Mesendoderm (in vitro differentiated cells): ENCODE data around the gene RAPGEF3.

Experiments
- DNase-seq: peaks from one replicate; pipeline ENCODE4 v3.0.0; 2013
- H2AK5ac ChIP-seq: 2 replicates; pipeline ENCODE4 v1.6.1; 2013; ENCODE audit warnings: low read length, inconsistent platforms
- H2BK120ac ChIP-seq: 2 replicates; pipeline ENCODE4 v1.6.1; 2013; ENCODE audit warnings: low read depth, mild to moderate bottlenecking, low read length, moderate library complexity, mixed read lengths
- H2BK15ac ChIP-seq: replicated peaks from 2 replicates; pipeline ENCODE4 v1.6.1; 2013; ENCODE audit warnings: low read depth, mild to moderate bottlenecking, moderate library complexity
- H2BK5ac ChIP-seq: 2 replicates; pipeline ENCODE4 v1.6.1; 2013; ENCODE audit warnings: low read length, inconsistent platforms
- H3K18ac ChIP-seq: 2 replicates; pipeline ENCODE4 v1.6.1; 2013; ENCODE audit warnings: mild to moderate bottlenecking, low read length, mixed read lengths
- H3K23ac ChIP-seq: one replicate; pipeline ENCODE4 v1.6.1; 2013; ENCODE audit warnings: low read length
- H3K27ac ChIP-seq: 2 replicates; pipeline ENCODE4 v1.5.1; 2013; ENCODE audit warnings: low read depth, mild to moderate bottlenecking, inconsistent platforms, low read length, moderate library complexity
- H3K27me3 ChIP-seq: 2 replicates; pipeline ENCODE4 v1.6.1; 2013; ENCODE audit warnings: low read length, control low read depth, mild to moderate bottlenecking, inconsistent platforms; ENCODE audit not compliant: insufficient read depth, poor library complexity
- H3K36me3 ChIP-seq: 2 replicates; pipeline ENCODE4 v1.6.1; 2013; ENCODE audit warnings: low read length, inconsistent platforms; ENCODE audit not compliant: control insufficient read depth, insufficient read depth
- H3K4ac ChIP-seq: one replicate; pipeline ENCODE4 v1.6.1; 2013; ENCODE audit warnings: low read depth, mild to moderate bottlenecking, low read length, moderate library complexity
- H3K4me1 ChIP-seq: 2 replicates; pipeline ENCODE4 v1.6.1; 2013; ENCODE audit warnings: low read depth, low read length, inconsistent platforms; ENCODE audit not compliant: control insufficient read depth
- H3K4me2 ChIP-seq: 2 replicates; pipeline ENCODE4 v1.6.1; 2013; ENCODE audit warnings: low read length
- H3K4me3 ChIP-seq: 2 replicates; pipeline ENCODE4 v1.5.1; 2013; ENCODE audit warnings: mild to moderate bottlenecking, low read length
- H3K56ac ChIP-seq: one replicate; pipeline ENCODE4 v1.6.1; 2013; ENCODE audit warnings: low read length
- H3K79me1 ChIP-seq: 2 replicates; pipeline ENCODE4 v1.6.1; 2013; ENCODE audit warnings: low read length, inconsistent platforms
- H3K79me2 ChIP-seq: 2 replicates; pipeline ENCODE4 v1.6.1; 2013; ENCODE audit warnings: mild to moderate bottlenecking, low read length; ENCODE audit not compliant: control insufficient read depth, insufficient read depth
- H3K9ac ChIP-seq: 2 replicates; pipeline ENCODE4 v1.6.1; 2013; ENCODE audit warnings: low read length, inconsistent platforms
- H4K5ac ChIP-seq: one replicate; pipeline ENCODE4 v1.6.1; 2013; ENCODE audit warnings: low read length
- H4K8ac ChIP-seq: one replicate; pipeline ENCODE4 v1.6.1; 2013; ENCODE audit warnings: low read depth, mild to moderate bottlenecking, control low read depth, low read length, moderate library complexity
- WGBS: extraction: QIAGEN DNeasy Blood & Tissue Kit; methylation state at CpG from one replicate; pipeline ENCODE4 v1.1.7; 2013; ENCODE audit warnings: low lambda C conversion rate, missing lambda C conversion rate; ENCODE audit not compliant: insufficient coverage; ENCODE audit errors: extremely low coverage; 5-methylcytosine and 5-hydroxymethylcytosine counted together

Gene RAPGEF3

GRCh38 chr12:47754126-47754525 is 4.6 kb downstream of the RAPGEF3 start:
- Histone ChIP-seq H3K79me2 (peaks cover 8% of the 10 kb centered on the region), H3K79me1 (peaks cover 14% of the 10 kb centered on the region), H3K4me2 (no peak overlapping the region), H3K9ac (peak overlapping the region; percentile 11), H3K27me3 (no peaks in the 10 kb centered on the region), H2BK15ac (no peak overlapping the region), H3K56ac (peak overlapping the region; percentile 84), H2BK5ac (peak overlapping the region; percentile 98), H3K4me3 (no peak overlapping the region), H3K27ac (peak overlapping the region; percentile 66), H3K23ac (no peak overlapping the region), H4K8ac (no peak overlapping the region), H2BK120ac (peak overlapping the region; percentile 5), H4K5ac (no peak overlapping the region), H3K18ac (no peak overlapping the region), H3K4me1 (peaks cover 46% of the 10 kb centered on the region), H3K36me3 (no peaks in the 10 kb centered on the region), H3K4ac (no peak overlapping the region), H2AK5ac (peak overlapping the region; percentile 98)
- DNase-seq: no peak
- no CpG with 5 or more reads among the region's 4 CpGs for WGBS

DNA sequence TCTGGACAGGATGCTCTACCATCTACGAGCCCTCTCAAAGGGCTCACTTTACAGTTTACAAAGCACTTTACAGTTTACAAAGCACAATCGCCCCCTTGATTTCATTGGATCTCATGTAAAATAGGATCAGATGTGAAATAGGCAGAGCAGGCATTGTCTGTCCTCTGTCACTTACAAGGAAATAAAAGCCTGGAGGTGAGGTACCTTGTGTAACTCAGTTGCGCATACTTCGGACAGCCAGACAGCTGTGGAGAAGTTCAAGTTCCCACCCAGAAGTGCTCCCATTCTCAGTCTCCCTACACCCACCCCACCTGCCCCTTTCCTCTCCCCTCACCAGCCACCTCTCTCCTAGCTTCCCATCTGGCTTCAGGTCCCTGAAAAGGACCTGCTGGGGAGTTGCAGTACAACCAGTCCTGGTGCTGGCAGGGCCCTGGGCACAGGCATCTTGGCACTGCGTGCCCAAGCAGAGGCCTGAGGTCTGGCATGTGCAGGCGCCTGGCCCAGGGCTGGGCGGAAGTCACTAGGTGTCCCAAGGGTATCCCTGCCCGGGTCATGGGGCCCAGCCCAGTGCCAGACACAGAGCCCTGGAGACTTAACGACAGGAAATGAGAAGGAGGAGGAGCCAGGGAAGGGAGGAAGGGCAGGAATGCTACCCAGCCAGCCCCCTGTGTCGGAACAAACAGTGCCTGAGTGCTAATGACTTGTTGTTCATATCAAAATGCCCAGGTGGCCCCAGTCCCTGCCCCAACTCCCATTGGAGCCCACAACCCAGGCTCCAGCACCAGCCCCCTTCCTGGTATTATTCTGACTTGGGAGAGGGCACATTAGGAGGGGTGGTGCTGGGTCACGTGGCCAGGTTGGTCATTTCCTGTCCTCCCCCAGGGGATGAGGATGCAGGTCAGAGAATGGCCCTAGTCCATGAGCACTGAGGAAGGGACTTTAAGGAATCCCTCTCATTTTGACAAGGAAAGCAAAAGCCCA is 5.4 kb downstream of the RAPGEF3 start:
- peak overlapping the region; percentile 5 for H2BK120ac ChIP-seq
- H3K4me2 ChIP-seq: no peak overlapping the region
- no peaks in the 10 kb centered on the region for H3K27me3 ChIP-seq
- no peak overlapping the region for H2BK15ac ChIP-seq
- peak overlapping the region; percentile 60 for H3K4ac ChIP-seq
- H3K18ac ChIP-seq: peak overlapping the region; percentile 33
- no peak overlapping the region for H4K8ac ChIP-seq
- no CpG with 5 or more reads among the region's 11 CpGs for WGBS
- peak overlapping the region; percentile 67 for H3K27ac ChIP-seq
- H3K4me3 ChIP-seq: no peak overlapping the region
- H3K23ac ChIP-seq: peak overlapping the region; percentile 38
- peak overlapping the region; percentile 74 for H4K5ac ChIP-seq
- H3K79me2 ChIP-seq: peaks cover 8% of the 10 kb centered on the region
- peak; percentile 96 for DNase-seq
- peak overlapping the region; percentile 95 for H2AK5ac ChIP-seq
- H3K9ac ChIP-seq: peak overlapping the region; percentile 49
- peaks cover 46% of the 10 kb centered on the region for H3K4me1 ChIP-seq
- H3K36me3 ChIP-seq: no peaks in the 10 kb centered on the region
- H2BK5ac ChIP-seq: peak overlapping the region; percentile 93
- peaks cover 14% of the 10 kb centered on the region for H3K79me1 ChIP-seq
- peak overlapping the region; percentile 84 for H3K56ac ChIP-seq

- no peaks in the 10 kb centered on the region for H3K36me3 ChIP-seq
- H3K18ac ChIP-seq: no peak overlapping the region
- H3K27ac ChIP-seq: no peak overlapping the region
- H3K27me3 ChIP-seq: no peaks in the 10 kb centered on the region
- H4K5ac ChIP-seq: no peak overlapping the region
- peaks cover 7% of the 10 kb centered on the region for H3K79me2 ChIP-seq
- no peak overlapping the region for H3K4ac ChIP-seq
- H3K56ac ChIP-seq: peak overlapping the region; percentile 84
- H2BK5ac ChIP-seq: peak overlapping the region; percentile 93
- WGBS: no CpG with 5 or more reads among the region's 7 CpGs
- H2AK5ac ChIP-seq: peak overlapping the region; percentile 95
- no peak overlapping the region for H3K4me3 ChIP-seq
- no peak overlapping the region for H2BK120ac ChIP-seq
- no peak for DNase-seq
- peak overlapping the region; percentile 38 for H3K23ac ChIP-seq
- peaks cover 41% of the 10 kb centered on the region for H3K4me1 ChIP-seq
- H3K79me1 ChIP-seq: peaks cover 13% of the 10 kb centered on the region
- no peak overlapping the region for H3K4me2 ChIP-seq
- H3K9ac ChIP-seq: no peak overlapping the region
- H2BK15ac ChIP-seq: no peak overlapping the region
- no peak overlapping the region for H4K8ac ChIP-seq
Observed at GRCh38 chr12:47752552-47752951, 6.1 kb downstream of the RAPGEF3 start.

DNA sequence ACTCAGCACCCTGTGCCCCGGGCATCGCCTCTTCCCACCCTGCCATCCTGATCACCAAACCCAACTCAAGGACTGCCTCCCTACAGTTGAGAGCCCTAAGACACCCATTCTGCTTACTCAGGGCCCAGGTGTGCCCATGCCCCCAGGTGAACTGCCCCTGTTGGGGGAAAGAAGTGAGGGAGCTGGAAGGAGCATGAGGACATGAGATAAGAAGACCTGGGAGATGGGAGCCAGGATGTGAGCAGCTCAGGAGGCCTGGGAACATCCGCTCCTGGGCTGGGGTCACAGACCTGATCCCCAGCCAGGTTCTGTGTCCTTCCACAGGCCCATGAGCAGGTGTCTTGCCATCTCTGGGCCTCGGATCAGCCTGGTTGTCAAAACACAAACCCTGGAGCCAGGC is 6.6 kb downstream of the RAPGEF3 start:
- Histone ChIP-seq H2AK5ac (no peak overlapping the region), H3K4me1 (peaks cover 38% of the 10 kb centered on the region), H2BK120ac (no peak overlapping the region), H3K9ac (no peak overlapping the region), H4K8ac (no peak overlapping the region), H3K4me2 (no peak overlapping the region), H3K4ac (no peak overlapping the region), H3K79me1 (peaks cover 12% of the 10 kb centered on the region), H3K56ac (peak overlapping the region; percentile 47), H3K27me3 (no peaks in the 10 kb centered on the region), H3K18ac (no peak overlapping the region), H3K23ac (no peak overlapping the region), H2BK15ac (no peak overlapping the region), H3K4me3 (no peak overlapping the region), H3K36me3 (no peaks in the 10 kb centered on the region), H4K5ac (no peak overlapping the region), H3K79me2 (peaks cover 3% of the 10 kb centered on the region), H2BK5ac (peak overlapping the region; percentile 54), H3K27ac (no peak overlapping the region)
- no peak for DNase-seq
- no CpG with 5 or more reads among the region's 4 CpGs for WGBS

DNA sequence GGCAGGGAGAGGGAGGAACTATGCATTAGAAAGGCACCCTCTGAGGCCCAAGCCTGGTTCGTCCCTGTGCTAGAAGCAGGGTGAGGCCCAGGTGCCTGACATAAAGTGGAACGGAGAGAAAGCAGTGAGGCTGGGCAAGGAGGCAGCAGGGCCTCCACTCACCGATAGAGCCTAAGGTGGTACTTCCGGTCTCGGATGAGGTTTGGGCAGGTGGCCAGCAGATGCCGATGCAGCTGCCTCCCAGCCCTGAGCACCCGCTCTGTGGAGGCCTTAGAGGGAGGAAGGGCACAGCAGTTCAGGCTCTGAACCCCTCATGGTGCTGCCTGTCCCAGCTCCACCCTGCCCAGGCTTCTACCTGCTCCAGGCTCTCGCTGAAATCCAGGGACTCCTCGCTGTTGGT is 7.1 kb downstream of the RAPGEF3 start:
- H3K4me3 ChIP-seq: no peak overlapping the region
- H3K56ac ChIP-seq: peak overlapping the region; percentile 47
- H4K8ac ChIP-seq: no peak overlapping the region
- H3K36me3 ChIP-seq: no peaks in the 10 kb centered on the region
- no peak overlapping the region for H3K27ac ChIP-seq
- H2BK120ac ChIP-seq: no peak overlapping the region
- WGBS: no CpG with 5 or more reads among the region's 9 CpGs
- H3K23ac ChIP-seq: no peak overlapping the region
- H2BK15ac ChIP-seq: no peak overlapping the region
- no peak overlapping the region for H4K5ac ChIP-seq
- H3K79me1 ChIP-seq: peaks cover 12% of the 10 kb centered on the region
- H2BK5ac ChIP-seq: no peak overlapping the region
- DNase-seq: no peak
- H3K9ac ChIP-seq: no peak overlapping the region
- H3K79me2 ChIP-seq: peaks cover 3% of the 10 kb centered on the region
- peaks cover 37% of the 10 kb centered on the region for H3K4me1 ChIP-seq
- no peak overlapping the region for H3K18ac ChIP-seq
- H2AK5ac ChIP-seq: no peak overlapping the region
- no peak overlapping the region for H3K4me2 ChIP-seq
- H3K4ac ChIP-seq: no peak overlapping the region
- H3K27me3 ChIP-seq: no peaks in the 10 kb centered on the region
